ENCODE data around the gene CAMTA1. TPM values are rescaled to one million over a fixed set of nuclear protein-coding genes. Genes with fewer than 3 reads are reported as not detected.

CAMTA1 gene
- total and polyA plus RNA-seq, 9 of the 15 experiments (the other 6 are each of a cell fraction or from before 2014, with no cell fraction given), result 43.9 to 161 (median 65.9) TPM

DNA sequence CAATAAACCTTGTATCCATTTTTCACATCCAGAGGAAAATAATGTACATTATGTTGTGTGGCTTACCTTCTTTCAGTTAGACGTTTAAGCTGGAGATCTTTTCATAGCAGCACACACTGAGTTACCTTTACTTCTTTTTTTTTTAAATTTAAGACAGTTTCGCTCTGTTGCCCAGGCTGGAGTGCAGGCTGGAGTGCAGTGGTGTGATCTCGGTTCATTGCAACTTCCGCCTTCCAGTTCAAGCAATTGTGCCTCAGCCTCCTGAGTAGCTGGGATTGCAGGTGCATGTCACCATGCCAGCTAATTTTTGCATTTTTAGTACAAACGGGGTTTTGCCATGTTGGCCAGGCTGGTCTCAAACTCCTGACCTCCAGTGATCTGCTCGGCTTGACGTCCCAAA lies 7.4 kb upstream of the CAMTA1 start (continued):
- TF ChIP-seq ZNF518B (CRISPR knock-in tag; IDR thresholded peaks at IDR 0.05) (no peak), IRF1 (CRISPR knock-in tag; IDR thresholded peaks at IDR 0.05; ENCODE audit: borderline replicate concordance) (no peak), ID3 (CRISPR knock-in tag; IDR thresholded peaks at IDR 0.05) (no peak), ID3 (tag; IDR thresholded peaks at IDR 0.05) (no peak)
